B cell (primary cell): ENCODE data around the gene SLC39A7.

ENCODE experiments used
- CTCF ChIP-seq: fragments of 200-600 bp; IDR thresholded peaks from one replicate; pipeline ENCODE4 v1.8.0; 2022; ENCODE audit warnings: antibody characterized with exemption, mild to moderate bottlenecking
- EZH2 ChIP-seq: IDR thresholded peaks from 2 replicates; pipeline ENCODE4 v1.6.1; 2012; ENCODE audit warnings: borderline replicate concordance, low read depth, mild to moderate bottlenecking, moderate library complexity, low read length; ENCODE audit not compliant: insufficient read depth, poor library complexity, severe bottlenecking

- TF ChIP-seq CTCF (no peak), EZH2 (no peak)
Observed at GRCh38 chr6:33164176-33164575, 36.5 kb upstream of the SLC39A7 start.
